HS-27A (cell line): Measurements from ENCODE around the gene DPP4.
"Not testable (repeated sequence)": the region's sequence is repeated elsewhere in the genome, so short reads cannot be mapped to it uniquely, and the experiment has no call there.

Experiments
- DNase-seq: peaks from one replicate; pipeline ENCODE4 v3.0.0-alpha.2; 2012; ENCODE audit warnings: low read depth, missing footprints

Gene DPP4

GRCh38 chr2:161988589-161988988, 85.4 kb downstream of the DPP4 start:
- DNase-seq, result no peak

GRCh38 chr2:161987311-161987710, 86.7 kb downstream of the DPP4 start:
- DNase-seq, result no peak

DNA sequence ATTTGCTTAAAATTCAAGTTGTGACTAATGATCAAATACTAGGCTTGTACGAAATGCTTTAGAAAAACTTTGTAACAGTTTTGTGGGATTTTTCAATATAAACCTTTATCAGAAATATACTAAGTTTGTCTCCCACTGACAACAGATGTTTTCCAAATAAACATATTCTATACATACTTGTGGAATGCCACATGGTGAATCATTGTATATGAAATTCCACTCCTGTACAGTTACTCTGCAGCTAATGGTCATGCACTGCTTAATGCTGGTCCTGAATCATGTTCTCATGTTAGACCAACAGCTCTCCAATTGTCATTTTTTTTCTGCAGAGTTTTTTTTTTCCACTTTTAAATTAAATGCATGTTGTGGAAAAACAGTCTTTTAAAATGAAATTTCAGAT, 90.1 kb downstream of the DPP4 start:
- no peak for DNase-seq

- DNase-seq, result no peak
These were observed 90.7 kb downstream of the DPP4 start for GRCh38 chr2:161983331-161983651.

DNA sequence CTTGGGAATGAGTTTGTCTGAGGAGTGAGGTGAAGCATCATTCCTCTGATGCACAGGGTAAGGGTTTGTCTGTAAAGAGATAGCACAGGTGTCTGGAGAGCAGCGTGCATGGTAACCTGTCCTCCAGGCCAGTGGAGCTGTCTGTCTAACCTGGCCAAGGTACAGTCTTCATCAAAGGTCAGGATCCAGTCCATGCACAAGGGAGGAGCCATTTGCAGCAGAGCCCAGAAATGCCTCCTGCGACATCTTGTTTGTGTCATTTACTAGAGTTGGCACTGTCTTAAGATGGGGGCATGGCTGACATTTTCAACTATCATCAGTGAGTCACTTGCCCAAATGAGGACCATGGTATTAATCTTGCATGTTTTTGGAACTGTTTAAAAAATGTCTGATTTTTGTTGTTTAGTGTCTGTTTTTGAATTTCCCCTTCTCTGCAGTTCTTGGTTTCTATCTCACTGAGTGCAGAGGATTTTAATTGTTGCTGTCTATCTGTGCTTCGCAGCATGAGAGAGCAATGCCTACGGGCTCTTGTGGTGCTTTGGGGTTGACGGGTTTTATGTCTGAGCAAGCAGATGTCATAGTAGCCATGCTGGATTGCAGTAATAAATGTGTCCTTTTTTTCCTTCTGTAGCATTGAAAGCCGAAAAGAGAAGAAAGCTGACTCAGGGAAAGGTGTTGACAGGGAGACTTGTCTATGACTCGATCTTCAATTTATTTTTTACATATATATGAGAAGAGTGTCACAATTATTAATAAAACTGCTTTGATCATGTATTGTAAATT, 91.3 kb downstream of the DPP4 start:
- no peak for DNase-seq

- DNase-seq, result no peak
These were observed 92.2 kb downstream of the DPP4 start for GRCh38 chr2:161981679-161982250.

GRCh38 chr2:161980976-161981375, 93.0 kb downstream of the DPP4 start:
- no peak for DNase-seq

DNA sequence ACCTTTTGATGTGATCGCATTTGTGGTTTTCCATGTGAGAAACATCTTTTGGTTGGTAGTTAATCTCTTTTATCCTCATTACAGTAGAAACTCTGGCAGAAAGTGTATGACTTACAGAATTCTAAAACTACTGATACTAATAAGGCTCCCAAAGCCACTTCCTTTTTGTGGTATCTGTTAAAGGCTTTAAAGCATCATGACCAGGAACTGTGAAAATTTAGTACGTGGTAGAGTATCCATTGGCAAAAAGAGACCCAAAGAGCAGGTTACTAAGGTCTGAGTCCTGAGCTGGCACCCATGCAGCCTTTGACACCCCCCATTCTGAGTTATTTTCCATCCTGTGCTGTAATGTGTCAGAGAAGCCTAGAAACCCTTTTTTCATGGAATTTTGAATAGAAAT, 94.5 kb downstream of the DPP4 start:
- no peak for DNase-seq

GRCh38 chr2:161977926-161978325, 96.1 kb downstream of the DPP4 start:
- DNase-seq, result not testable (repeated sequence)

GRCh38 chr2:161976917-161977316, 97.1 kb downstream of the DPP4 start:
- no peak for DNase-seq

DNA sequence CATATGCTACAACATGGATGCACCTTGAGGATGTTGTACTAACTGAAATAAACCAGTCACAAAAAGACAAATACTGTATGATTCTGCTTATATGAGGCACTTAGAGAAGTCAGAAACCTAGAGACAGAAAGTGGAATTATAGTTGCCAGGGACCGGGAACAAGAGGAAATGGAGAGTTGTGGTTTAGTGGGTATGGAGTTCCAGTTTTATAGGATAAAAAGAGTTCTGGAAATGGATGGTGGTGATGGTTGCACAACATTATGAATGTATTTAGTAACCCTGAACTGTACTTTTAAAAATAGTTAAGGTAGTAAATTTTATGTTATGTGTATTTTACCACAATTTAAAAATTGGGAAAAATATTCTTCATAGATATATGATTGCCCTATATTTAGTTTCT, 97.7 kb downstream of the DPP4 start:
- no peak for DNase-seq

GRCh38 chr2:161975813-161976160, 98.2 kb downstream of the DPP4 start:
- DNase-seq, result no peak

DNA sequence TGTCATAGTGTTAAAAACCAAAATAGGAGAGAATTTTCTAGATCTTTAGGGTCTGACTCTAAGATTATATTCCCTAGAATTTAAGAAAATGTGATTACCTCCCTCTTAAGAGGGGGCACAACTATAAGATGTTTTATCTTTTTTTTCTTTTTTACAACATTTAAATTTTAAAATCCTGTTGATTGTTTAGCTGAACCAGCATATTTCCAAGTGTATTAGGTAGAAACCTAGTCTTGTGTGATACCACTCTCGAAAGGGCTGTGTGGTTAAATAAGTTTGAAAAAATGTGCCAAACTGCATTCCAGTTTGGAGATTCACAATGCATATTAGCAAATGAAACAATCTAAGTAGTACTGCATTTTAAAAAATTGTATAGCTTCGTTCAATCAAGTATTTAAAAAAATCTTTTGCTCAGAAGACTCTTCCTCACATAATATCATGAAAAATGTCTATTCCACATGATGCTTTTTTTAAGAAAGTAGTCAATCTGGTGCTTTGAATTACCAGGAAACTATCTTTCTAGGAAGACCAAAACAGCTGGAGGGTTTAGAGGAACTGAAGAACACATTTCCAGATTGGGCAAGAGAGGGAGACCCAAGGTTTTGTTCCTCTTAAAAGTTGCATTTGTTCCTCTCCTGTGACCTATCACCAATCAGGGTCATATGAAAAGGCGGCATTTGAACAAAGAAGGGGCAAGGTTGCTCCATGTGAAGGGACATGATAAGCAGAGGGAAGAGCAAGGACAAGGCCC, 98.8 kb downstream of the DPP4 start:
- no peak for DNase-seq

GRCh38 chr2:161974461-161974860, 99.6 kb downstream of the DPP4 start:
- no peak for DNase-seq

DNA sequence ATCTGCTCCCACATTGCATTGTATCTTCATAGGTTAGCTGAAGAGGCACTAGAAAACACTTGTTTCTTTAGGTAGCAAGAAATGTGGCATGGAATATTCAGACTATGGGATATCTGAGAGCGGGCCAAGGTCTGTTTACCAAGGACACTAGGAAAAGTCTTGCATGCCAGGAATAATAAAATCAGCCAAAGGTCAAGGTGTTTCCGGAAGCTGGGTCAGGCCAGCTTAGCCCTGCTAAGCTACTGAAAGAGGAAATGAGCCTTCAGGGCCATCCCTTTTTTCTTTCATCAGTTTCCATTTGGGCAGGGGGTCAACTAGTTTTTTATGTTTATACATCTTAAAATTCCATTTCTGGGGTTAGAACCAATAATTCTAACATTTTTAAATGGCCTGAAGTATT, 101.1 kb downstream of the DPP4 start:
- DNase-seq, result no peak

DNA sequence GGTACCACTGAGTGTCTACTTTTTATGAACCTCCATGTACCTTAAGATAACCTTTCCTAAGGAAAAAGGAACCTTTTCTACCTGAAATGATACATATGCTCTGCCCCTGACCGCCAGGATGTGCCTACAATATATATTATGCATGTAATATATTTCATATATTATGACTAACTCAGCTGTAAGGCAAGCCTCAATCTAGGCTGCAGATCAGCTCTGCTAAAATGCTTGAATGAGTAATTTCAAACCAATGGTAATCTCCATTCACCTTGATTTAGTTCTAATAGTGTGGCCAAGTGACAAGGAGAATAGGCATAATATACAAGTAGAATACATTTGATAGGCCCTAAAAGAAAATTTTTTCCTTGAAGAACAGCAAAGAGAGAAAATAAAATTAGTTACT, 101.8 kb downstream of the DPP4 start:
- DNase-seq, result no peak

DNA sequence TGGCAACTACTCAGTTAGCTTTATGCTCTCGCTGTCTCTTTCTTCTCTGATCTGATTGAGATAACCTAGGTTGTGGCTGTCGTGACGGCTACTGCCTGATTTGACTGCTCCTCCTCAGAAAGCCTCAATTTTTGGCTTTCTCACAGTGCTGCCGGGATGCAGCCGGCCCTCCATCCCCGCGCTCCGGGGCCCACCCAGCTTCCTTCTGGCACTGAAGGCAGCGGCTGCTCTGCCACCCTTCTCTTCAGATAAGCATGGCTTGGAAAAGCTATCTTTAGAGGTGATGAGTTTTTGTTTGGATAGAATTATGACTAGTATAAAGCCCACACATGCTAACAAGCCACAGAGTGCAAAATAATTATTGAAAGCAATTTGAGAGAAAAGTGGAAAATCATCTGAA, 102.5 kb downstream of the DPP4 start:
- no peak for DNase-seq

GRCh38 chr2:161969159-161969558, 104.9 kb downstream of the DPP4 start:
- no peak for DNase-seq

DNA sequence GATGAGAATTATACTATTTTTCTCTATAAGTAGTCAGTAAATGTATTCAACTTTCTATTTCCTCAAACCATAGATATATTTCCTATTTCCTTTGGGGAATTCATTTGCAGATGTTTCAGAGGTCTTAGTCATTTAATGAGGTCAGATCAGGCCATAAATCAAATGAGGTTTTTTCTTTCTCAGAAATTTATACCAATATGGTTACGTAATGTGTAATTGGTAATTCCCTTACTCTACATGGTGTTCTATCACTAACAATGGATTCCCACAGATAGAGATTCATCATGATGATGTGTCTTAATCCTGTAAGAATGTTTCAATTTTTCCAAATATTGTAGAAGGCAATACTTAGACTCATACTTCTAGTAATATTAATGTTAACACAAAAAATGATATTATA, 108.0 kb downstream of the DPP4 start:
- no peak for DNase-seq

- no peak for DNase-seq
These were observed 109.9 kb downstream of the DPP4 start for GRCh38 chr2:161964160-161964559.

GRCh38 chr2:161962160-161962559, 111.9 kb downstream of the DPP4 start:
- no peak for DNase-seq

DNA sequence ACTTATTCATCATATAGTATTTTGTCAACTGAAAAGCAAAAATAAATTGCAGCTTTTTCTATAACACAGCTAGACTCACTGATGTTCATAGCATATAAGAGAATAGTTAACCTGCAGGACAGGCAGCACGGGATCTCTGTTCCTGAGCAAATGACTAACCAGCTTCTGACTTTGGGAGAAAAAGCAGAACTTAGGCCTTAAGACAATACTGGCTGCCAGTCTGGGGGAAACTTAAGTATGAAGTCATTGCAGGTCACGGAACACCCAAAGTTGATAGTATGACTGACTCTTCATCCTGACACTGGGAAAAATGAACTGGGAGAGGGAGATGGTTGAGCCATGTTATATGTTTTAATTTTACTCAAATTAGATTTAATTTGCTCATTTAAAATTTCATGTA, 113.0 kb downstream of the DPP4 start:
- DNase-seq, result no peak

- no peak for DNase-seq
These were observed 117.3 kb downstream of the DPP4 start for GRCh38 chr2:161956738-161957137.

GRCh38 chr2:161955211-161955610, 118.8 kb downstream of the DPP4 start:
- DNase-seq, result no peak
